ENCODE results near the gene C9orf78.

- TF ChIP-seq CTCF (conservative IDR thresholded peaks at IDR 0.05; ENCODE audit: low read depth, low read length): no peak
- TF ChIP-seq EZH2 (IDR thresholded peaks at IDR 0.05; ENCODE audit: low read length, unreplicated experiment): no peak
Observed at GRCh38 chr9:129857207-129857606, 22.1 kb upstream of the C9orf78 start.

All from PC-3 (cell line).